Middle frontal gyrus (tissue), 1 donor: Measurements from ENCODE around the gene EMB.
"Not testable (repeated sequence)": the region's sequence is repeated elsewhere in the genome, so short reads cannot be mapped to it uniquely, and the experiment has no call there.

Experiments used
- DNase-seq: peaks from one replicate; pipeline ENCODE4 v3.0.0-alpha.2; 2015; ENCODE audit warnings: low spot score; ENCODE audit errors: extremely low spot score

Gene EMB, protein sequence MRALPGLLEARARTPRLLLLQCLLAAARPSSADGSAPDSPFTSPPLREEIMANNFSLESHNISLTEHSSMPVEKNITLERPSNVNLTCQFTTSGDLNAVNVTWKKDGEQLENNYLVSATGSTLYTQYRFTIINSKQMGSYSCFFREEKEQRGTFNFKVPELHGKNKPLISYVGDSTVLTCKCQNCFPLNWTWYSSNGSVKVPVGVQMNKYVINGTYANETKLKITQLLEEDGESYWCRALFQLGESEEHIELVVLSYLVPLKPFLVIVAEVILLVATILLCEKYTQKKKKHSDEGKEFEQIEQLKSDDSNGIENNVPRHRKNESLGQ

DNA sequence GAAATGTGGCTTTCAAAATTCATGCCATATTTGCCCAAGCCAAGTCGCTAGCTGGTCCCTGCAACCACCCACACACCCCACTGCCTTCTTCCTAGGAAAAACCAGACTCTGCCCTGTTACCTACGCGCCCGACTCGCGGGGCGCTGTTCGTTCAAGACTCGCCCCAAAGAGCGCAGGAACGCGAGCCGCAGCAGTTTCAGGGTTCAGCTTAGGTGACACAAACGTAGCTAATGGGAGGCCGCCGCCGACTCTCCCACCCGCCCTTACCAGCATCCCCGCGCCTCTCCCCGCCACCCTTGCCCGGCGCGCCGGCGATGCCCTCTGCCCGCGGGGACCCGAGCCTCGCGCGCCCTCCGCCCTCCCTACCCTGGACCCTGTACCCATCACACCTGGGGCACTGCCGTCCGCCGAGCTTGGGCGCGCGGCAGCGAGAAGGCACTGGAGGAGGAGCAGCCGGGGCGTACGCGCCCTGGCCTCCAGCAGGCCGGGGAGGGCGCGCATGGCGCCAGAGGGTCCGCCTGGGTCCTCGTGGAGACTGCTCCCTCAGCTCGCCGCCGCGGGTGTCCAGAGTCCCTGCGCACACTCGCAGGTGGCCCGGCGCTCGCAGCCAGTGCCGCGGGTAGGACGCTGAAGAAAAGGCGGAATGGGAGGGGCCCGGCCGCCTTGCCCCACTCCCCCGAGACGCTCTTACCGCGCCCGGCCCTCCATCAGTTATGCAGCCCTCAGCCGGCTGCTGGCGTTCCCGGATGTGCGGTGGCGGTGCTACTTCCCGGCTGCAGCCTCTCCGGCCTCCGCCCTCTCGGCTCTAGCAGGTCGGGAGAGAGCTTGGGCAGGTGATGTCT lies at the start of gene EMB:
Gene EMB, minus strand, starts transcription at position 638 of the 842 bp plus-strand sequence. Its CDS starts 137 bp downstream, at position 501.
- DNase-seq, result no peak

DNA sequence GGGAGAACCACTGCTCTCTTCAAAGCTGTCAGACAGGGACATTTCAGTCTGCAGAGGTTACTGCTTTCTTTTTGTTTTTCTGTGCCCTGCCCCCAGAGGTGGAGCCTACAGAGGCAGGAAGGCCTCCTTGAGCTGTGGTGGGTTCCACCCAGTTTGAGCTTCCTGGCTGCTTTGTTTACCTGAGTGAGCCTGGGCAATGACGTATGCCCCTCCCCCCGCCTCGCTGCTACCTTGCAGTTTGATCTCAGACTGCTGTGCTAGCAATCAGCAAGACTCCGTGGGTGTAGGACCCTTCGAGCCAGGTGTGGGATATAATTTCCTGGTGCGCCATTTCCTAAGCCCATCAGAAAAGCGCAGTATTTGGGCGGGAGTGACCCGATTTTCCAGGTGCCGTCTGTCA lies 48.4 kb upstream of the EMB start:
- DNase-seq, result not testable (repeated sequence)

DNA sequence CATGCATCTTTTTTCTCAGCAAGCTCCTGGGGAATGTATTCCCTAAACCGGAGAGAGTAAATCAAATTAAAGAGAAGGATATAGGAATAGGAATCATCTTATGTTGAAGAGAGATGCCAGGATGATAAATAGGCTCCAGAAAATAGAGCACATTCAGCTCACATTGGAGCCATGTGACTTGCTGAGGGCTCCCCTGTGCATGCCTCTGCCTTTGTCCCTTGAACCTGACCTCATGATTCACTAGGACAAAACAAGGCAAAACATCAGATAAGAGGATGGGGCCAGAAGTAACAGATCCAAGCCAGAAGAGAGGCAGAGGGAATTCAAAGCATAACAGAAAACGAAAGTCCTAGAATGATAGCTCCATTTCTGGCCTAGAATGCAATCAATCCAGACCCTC lies 37.7 kb upstream of the EMB start:
- not testable (repeated sequence) for DNase-seq

DNA sequence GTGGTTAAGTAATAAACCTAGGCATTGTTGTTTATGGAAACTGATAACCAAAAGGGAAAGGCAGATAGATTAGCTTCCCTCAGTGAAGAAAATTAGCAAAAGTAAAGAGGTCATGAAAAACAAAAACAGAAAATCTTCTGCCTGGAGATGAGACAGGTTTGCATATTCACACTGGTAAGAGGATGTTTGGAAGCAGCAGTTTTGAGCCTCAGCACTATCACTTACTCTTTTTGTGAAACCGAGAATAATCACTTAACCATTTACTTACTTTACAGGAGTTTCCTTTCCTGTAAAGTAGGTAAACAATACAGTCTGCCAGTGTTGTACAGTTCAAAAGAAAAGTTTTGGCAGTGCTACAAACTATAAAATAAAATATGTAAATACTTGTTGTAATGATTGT lies 35.5 kb upstream of the EMB start:
- no peak for DNase-seq

GRCh38 chr5:50465015-50465414 lies 23.9 kb upstream of the EMB start:
- not testable (repeated sequence) for DNase-seq

DNA sequence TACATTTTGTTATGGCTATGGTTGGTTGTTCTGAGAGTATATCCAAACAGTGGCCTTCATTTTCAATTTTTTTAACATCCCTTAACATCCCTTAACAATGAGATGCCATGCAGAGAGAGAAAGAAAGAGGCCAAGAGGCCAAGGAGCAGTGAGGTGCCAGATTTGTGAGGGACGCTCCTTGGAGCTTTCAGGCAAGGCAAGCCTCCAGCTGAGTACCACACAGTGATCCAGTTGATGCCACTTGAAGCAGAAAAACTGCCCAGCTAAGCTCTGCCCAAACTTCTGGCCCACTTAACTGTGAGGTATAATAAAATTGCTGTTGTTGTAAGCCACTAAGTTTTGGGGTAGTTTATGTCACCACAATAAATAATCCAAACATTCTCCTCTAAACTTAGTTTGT lies 22.6 kb upstream of the EMB start:
- no peak for DNase-seq

- DNase-seq, result no peak
These were observed 22.0 kb upstream of the EMB start for GRCh38 chr5:50463047-50463446.

- DNase-seq, result not testable (repeated sequence)
These were observed 21.5 kb upstream of the EMB start for GRCh38 chr5:50462579-50462978.

GRCh38 chr5:50458372-50458771 lies 17.3 kb upstream of the EMB start:
- DNase-seq, result not testable (repeated sequence)

DNA sequence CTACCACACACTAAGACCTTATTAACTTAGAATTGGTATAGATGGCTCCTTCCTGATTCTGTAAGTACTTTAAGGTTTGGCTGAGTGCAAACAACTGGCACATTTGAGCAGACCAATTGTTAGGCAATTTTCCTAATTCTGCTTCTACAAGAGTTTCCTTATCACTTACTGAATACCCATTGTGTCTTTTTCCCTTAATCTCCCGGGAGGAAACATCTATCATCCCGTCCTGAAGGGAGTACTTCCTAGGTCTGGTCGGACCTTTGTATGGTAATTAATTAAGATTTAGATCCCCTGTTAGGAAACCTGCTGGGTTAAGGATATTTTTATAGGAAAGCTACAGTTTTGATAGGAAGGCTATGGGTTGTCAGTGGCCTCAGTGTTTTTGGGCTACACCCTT lies 8.2 kb upstream of the EMB start:
- not testable (repeated sequence) for DNase-seq

DNA sequence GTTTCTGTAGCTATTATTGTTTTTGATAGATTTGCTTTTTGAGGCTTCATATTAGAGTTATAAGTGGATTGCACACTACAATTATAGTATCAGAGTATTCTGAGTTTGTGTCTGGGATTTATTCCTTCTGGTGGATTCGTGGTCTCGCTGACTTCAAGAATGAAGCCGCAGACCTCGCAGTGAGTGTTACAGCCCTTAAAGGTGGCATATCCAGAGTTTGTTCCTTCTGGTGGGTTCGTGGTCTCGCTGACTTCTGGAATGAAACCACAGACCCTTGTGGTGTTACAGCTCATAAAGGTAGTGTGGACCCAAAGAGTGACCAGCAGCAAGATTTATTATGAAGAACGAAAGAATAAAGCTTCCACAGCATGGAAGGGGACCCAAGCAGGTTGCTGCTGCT lies 6.9 kb upstream of the EMB start:
- no peak for DNase-seq

GRCh38 chr5:50447228-50447627 lies 6.1 kb upstream of the EMB start:
- no peak for DNase-seq

- DNase-seq, result no peak
These were observed 4.3 kb upstream of the EMB start for GRCh38 chr5:50445296-50445949.

DNA sequence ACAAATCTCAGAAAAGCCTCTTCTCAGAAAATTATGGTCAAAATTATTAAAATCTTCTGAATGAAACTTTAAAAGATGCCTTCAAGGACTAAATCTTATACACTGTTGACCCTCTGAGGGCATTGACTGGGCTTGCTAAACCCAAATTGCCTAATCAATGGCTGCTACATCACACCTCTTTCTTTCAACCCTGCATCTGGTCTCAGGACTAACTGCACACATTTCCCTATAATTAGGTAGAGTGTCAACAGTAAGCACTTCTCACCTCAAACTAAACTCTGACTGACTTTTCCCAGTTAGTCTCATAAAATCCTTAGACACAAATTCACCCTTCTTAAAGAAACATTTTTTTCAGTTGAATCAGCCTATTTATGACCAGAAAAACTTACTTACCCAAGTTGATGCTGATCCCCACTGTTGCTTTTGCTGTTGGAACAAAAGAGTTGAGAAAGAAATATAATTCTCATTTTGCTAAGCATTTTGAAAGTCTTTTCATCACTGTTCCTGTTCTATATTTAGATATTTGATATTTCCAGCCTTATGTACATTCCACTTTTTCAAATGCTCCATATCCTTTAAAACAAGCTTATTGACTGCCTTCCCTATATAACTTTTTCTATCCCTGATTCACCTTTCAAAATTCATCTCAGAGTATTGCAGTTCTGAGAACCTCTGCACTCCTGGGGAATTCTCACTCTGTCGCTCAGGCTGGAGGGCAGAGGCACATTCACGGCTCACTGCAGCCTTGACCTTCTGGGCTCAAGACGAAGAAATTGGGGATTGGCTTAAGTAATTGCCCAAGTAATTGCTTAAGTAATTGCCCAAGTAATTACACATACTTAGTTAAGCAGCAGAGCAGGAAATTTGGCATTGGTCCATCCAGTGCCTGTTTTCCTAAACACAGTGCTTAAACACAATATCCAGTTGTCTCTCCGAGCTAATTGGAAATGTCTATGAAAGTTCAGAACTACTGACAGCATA lies 1.8 kb upstream of the EMB start:
- not testable (repeated sequence) for DNase-seq

DNA sequence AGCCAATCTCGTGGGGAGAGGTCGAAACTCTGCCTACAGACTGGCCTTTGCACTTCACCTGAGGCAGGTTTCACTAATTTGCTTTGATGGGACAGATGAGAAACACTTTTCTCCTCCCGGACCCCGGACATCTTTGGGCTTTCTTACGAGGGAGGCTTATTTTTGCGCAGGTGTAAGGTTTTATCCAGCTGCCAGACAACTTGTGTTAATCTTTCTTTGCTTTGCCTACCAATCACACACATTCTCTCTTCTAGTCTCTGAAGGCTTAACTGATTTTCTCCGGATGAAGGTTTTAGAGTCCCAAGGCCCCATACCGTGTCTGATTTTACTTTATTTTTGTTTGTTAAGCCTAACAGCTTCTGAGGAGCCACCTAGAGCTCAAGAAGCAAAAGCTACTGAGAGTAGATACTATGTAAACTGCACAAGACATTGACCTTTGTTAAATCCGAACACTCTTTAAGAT lies 436 bp upstream of the EMB start:
- no peak for DNase-seq

DNA sequence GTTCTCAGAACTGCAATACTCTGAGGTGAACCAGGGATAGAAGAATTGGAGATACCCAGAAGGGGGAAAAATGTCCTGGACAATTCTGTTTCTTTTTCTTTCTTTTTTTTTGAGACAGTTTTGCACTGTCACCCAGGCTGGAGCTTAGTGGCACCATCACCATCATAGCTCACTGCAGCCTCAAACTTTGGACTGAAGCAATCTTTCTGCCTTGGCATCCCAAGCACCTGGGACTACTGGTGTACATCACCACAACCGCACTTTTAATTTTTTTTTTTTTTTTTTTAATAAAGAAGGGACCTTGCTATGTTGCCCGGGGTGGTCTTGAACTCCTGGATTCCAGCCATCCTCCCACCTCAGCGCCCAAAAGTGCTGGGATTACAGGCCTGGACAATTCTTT lies 1.9 kb downstream of the EMB start:
- DNase-seq, result no peak

- DNase-seq, result not testable (repeated sequence)
These were observed 3.0 kb downstream of the EMB start for GRCh38 chr5:50438060-50438459.

DNA sequence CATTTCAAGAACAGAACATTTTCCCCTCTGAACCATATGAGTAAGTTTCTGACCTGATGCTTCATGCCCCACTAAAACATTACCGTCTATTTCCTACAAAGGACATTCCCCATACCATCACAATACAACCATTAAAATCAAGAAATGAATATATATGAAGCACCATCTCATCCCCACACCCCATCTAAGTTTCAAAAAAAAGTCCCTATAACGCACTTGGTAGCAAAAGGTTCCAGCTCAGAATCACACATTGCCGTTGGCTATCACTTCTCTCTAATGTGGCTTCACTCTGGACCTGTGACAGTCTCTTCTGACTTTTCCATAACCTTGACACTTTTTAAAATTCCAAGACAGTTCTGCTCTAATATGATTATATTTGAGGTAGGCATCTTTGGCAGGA lies 5.9 kb downstream of the EMB start:
- no peak for DNase-seq

DNA sequence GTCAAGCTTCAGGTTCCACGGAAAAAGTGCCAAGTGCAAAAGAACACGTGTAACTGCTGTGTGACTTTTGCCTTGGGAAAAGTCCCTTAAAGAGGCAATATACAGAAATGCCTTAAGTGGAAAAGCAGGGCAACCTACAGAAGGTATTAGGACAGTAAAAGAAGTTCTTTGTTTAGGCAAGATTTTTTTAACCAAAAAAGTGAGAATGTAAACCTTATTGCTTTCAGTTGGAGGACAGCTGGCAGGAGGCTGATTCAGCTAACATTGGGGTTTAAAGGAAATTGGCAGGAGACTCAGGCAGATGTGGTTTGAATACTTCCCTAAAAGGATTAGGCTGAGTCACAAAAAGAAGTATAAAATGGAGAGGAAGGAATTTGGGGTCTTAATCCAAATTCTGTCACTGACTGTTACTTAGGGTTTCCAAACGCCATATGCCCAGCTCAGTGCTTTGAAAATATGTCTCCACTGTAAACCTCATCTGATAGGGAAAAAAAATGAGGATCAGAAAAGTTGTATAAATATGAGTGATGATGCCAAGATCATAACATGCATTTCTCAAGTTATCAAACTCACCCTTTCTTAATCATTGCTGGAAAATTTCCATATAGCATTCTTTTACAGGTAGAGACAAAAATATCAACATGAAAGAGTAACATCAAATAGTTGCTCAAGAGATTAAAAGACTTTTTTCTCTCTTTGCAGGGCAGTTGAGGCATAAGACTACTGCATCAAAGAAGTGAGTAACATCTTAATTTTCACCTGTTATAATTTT lies 9.8 kb downstream of the EMB start:
- DNase-seq, result not testable (repeated sequence)
